ENCODE results near the gene RAB1A.

DNA sequence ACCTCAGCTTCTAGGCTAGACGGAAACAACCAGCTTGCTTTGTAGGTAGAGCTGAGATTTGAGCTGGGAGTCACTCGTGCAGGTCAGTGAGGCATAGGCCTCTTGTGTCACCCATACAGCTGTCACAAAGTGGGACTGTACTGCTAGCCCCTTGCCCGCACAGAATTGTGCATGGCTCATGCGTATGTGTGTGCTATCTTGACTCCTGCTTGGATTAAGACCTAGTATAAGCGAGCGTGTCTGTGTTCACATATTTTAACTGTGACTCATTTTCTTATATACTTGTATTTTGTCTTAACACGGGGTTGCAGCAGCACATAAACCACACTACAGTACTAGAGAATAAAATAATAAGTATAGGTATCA, 53.6 kb downstream of the RAB1A start:
- TF ChIP-seq SIN3A (IDR thresholded peaks at IDR 0.05; ENCODE audit: borderline replicate concordance, insufficient read depth, low read length) (no peak), FOXP2 (optimal IDR thresholded peaks at IDR 0.05; ENCODE audit: borderline replicate concordance, extremely low read depth, extremely low read length, insufficient read depth) (no peak)

Measured in PFSK-1 (cell line).